Erythroblast (primary cell): ENCODE results near the gene ABTB1.
"Not testable (repeated sequence)": the region's sequence is repeated elsewhere in the genome, so short reads cannot be mapped to it uniquely, and the experiment has no call there.

Experiments used
- DNase-seq, 2 experiments: peaks; one replicate each; lab custom pipeline; 2025; lab: John Stamatoyannopoulos, UW
- GATA1 ChIP-seq: IDR thresholded peaks from 2 replicates; pipeline ENCODE4 v1.6.1; 2011; ENCODE audit warnings: low read depth, mild to moderate bottlenecking, control low read depth, low read length, moderate library complexity
- POLR2A ChIP-seq: IDR thresholded peaks from 2 replicates; pipeline ENCODE4 v1.6.1; 2011; ENCODE audit warnings: mild to moderate bottlenecking, low read length

The ABTB1 gene

DNA sequence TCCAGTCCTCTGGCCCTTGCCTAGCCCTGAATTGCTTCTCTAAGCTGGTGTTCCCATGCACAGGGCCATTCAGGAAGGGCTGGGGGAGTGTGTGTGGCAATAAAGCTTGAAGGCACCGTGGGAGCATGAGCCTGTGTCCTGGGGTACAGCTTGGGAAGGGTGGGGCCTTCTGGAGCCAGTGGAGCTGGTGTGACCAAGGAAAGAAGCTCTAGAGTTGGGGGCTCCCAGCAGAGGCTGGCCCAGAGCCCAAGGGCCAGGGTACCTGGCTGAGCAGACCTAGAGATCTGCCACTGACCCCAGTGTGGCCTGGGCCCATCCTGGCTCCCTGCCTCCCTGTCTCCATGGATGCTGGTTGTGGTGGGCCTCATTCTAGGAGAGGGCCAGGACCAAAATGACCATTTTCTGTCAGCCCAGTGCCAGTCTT, 8.1 kb downstream of the ABTB1 start:
- TF ChIP-seq GATA1 (no peak), POLR2A (no peak)
- DNase-seq = no peak

DNA sequence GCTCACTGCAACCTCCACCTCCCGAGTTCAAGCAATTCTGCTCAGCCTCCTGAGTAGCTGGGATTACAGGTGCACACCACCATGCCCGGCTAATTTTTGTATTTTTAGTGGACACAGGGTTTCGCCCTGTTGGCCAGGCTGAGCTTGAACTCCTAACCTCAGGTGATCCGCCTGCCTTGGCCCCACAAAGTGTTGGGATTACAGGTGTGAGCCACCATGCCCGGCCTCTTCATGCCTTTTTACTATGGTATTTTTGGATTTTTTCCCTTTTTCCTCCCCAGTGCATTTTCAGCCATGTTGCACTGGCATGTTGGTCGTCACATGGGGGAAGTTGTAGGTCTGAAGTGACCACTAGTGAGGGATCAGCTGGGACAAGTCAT, 9.4 kb downstream of the ABTB1 start:
- not testable (repeated sequence) for DNase-seq

DNA sequence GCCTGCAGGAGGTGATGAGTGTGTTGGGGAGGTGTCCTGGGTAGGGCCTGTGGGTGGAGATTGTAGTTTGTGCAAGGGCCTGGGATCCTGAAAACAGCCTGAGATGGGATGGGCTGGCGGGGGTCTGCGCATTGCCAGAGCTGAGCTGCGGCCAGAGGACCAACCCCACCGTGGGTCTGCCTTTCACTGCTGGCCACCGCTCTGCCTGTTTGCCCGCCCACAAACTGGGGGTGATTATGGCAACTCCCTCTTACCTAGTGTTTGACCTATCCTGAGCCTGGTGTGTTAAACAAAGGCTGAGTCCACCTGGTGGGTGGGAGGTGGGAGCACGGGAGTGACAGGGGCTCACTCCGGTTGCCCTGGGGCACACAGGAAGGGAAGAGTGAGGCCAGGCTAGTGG, 9.8 kb downstream of the ABTB1 start:
- no peak for DNase-seq
- TF ChIP-seq POLR2A (no peak), GATA1 (no peak)

DNA sequence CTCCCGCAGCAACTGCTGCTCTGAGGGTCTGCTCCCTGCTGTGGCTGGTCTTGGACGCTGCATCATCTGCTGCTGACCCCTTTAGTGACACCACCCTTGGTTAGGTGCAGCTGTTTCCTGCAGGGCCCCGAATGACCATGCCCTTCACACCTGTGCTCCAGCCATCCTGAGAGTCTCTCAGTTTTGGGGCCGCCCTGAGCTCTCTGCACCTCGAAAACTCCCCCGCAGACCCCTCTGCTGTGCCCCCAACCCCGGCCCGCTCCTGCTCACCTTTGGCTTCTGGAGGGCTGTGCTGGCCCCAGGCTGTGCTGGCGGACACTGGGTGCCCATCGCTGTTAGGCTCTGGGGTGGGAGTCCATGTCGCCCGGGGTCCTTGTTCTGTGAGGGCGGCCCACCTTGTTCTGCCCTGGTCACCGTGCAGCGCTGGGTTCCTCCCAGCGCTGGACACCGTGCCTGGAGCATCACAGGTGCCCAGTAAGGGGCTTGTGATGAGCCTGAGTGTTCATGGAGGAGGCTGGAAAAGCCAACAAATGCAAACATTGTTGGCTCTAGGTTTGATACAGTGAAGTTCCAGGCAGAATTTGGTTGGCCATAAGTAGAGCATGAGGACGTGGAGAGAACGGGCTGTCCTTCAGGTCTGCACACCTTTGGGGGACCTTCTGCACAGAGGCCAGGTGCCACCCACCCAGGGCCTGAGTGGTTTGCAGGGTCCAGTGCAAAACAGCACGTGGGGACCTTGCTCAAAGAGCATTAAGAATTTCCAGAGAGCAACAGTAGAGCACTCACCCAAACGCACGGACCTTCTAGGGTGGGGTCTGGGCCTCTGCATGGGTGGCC, 12.3 kb downstream of the ABTB1 start:
- DNase-seq = peak in 1 of 2 experiments; percentile 29
- TF ChIP-seq POLR2A (no peak), GATA1 (no peak)

DNA sequence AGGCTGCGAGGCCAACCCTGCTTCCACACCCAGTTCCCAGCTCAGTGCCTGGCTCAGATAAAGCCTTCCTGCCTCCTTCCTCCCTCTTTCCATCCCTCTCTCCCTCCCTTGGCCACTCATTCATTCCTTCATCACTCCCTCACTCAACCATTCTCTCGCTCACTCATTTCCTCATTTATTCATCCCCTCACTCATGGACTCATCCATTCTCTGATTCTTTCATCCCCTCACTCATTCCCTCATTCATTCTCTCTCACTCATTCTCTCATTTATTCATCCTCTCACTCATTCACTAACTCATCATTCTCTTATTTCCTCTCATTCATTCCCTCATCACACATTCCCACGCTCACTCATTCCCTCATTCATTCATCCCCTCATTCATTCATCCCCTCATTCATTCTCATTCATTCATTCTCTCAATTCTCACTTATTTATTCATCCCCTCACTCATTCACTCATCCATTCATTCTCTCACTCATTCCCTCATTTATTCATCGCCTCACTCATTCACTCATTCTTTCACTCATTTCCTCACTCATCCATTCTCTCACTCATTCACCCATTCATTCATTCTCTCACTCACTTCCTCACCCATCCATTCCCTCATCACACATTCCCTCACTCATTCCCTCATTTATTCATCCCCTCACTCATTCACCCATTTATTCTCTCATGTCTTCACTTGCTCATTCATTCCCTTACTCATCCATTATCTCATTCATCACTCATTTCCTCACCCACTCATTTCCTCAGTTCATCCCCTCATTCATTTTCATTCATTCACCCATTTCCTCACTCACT, 13.2 kb downstream of the ABTB1 start:
- TF ChIP-seq GATA1 (no peak), POLR2A (no peak)
- DNase-seq = peak in 1 of 2 experiments; percentile 45

DNA sequence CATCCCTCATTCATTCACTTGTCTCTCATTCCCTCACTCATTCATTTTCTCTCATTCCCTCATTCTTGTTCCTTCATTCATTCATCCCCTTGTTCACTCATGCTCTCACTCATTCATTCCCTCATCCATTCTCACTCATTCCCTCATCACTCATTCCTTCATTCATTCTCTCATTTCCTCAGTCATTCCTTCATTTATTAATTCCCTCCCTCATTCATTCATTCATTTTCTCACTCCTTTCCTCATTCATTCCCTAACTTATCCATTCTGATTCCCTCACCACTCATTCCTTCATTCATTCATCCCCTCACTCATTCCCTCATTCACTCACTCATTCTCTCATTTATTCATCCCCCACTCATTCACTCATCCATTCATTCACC, 13.8 kb downstream of the ABTB1 start:
- DNase-seq = no peak
- TF ChIP-seq GATA1 (no peak), POLR2A (no peak)

DNA sequence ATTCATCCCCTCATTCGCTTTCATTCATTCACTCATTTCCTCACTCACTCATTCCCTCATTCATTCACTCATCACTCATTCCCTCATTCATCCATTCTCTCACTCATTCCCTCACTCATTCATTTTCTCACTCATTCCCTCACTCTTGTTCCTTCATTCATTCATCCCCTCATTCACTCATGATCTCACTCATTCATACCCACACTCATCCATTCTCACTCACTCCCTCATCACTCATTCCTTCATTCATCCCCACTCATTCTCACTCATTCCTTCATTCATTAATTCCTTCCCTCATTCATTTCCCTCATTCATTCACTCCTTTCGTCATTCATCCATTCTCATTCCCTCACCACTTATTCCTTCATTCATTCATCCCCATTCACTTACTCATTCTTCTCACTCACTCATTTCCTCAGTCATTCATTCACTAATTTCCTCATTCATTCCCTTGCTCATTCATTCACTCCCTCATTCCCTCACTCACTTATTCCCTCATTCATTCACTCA, 14.5 kb downstream of the ABTB1 start:
- no peak for DNase-seq
- TF ChIP-seq GATA1 (no peak), POLR2A (no peak)

DNA sequence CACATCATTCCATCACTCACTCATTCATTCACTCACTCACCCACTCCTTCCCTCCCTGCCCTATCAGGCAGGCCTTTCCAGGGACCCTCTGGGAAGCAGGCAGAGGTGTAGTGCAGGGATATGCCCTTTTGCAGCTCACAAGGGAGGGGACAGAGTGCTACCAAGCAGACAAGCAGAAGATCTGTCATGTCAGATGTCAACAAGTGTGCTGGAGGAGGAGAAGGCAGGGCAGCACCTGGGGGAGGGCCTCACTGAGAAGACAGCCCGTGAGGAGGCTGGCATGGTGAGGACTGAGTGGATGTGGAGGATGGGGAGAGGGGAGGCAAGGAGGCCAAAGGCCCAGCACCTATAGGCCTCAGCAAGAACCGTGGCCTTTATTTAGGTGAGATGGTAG, 15.3 kb downstream of the ABTB1 start:
- DNase-seq = no peak
- TF ChIP-seq GATA1 = no peak
- TF ChIP-seq POLR2A = no peak

DNA sequence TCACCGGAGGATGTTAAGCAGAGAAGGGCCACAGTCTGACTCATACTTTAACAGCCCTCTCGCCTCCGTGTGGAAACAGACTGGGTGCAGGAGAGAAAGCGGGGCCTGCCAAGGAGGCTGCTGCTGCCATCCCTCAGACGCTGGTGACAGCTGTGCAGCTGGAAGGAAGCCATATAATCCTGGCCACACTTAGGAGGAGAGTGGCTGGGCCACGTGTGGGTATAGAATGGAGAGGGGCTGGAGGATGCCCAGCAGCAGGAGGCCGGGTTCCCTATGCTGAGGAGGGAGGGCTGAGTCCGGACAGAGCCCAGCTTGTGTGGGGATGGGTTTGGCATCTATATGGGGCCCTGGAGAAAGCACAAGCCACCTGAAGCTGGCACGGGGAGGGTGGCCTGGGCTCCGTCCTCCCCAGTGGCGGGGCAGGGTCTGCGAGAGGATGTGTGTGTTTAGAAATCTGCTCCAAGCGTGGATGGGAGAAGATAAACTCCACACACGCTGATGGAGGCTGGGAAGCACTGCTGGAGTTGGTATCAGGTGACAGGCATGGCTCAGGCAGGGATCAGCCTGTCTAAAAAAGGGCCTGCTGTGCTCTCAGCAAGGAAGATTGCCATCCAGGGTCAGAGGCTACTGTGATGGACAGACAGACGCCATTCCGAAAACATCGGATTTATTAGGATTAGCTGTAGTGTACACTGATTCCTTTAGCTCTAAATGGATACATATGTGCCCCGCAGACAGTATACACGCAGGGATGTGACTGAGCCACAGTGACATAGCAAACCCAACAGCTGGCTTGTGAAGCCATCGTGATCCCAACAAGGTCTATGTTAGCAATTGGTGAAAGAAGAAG, 15.9 kb downstream of the ABTB1 start:
- TF ChIP-seq POLR2A (no peak), GATA1 (no peak)
- DNase-seq = no peak

DNA sequence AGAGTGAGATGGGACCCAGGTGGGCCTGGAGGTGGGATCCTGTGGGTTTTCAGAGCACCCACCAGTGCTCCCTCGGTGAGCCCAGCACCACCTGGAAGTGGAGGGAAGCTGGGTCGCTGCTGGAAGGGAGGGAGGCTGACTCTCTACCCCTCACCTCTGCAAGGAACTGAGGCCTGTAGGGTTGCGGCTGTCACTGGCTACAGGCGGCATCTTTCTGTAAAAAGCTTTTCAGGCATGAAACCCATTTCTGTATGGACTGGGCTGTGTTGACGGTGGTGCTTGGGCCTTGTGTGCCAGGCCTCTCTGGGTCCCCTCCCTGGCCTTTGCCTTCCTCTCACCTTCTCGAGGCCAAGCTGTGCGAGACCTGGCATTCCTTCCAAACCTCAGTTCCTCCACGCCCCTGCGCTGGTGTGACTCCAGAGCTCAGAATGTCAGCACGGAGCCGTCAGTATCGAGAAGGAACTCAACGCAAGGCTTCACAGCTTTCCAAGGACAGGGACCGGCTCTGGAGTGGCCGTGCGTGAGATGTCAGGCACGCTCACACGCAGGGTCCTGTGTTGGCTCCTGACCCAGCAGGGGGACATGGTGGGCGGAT, 16.6 kb downstream of the ABTB1 start:
- no peak for TF ChIP-seq GATA1
- no peak for TF ChIP-seq POLR2A
- no peak for DNase-seq

DNA sequence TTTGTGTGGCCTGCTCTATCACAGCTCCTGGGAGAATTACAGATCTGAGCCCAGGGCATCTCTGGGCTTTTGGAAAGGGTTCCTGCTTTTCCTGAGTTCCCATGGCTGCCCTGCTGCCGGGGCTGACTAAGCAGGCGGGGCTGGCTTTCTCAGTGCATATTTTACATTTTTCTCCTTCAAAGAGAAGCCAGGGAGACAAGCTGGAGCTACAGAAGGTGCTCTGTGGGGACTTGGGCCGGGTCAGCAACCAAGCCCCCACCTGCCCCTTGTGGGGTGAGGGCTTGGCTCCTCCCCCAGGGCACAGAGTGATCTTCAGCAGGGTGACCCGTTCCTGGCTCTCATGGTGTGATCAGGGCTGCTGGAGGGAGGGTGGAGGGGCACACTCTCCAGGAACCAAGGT, 17.4 kb downstream of the ABTB1 start:
- no peak for TF ChIP-seq GATA1
- TF ChIP-seq POLR2A = no peak
- DNase-seq = no peak

DNA sequence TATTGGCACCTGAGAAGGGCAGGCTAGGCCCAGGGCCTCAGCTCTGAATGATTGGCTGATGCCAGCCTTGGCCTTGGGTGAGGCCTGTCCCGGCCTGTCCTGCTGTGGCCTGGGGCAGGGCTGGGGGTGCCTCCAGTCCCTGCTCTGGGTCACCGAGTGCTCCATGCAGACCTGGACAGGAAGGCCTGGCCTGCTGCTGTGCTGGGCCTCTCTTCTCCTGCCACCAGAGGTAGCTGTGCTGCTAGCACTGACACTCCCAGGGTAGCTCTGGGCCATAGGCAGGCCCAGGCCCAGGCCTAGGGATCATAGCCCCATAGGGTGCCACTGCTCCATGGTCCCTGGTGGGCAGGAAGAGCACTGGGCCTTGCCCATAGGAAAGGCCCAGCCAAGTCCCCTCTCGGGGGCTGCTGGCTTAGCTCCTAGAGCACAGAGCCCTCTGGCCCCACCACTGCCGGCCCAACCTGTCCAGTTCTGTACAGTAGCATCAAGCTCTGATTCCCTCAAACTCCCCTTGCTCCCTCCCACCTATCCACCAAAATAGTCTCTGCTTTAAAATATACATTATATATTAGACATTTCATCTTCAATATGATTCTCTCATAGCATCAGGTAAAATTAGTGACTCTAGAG, 18.2 kb downstream of the ABTB1 start:
- TF ChIP-seq GATA1 = no peak
- TF ChIP-seq POLR2A = no peak
- DNase-seq = peak; percentile 47

DNA sequence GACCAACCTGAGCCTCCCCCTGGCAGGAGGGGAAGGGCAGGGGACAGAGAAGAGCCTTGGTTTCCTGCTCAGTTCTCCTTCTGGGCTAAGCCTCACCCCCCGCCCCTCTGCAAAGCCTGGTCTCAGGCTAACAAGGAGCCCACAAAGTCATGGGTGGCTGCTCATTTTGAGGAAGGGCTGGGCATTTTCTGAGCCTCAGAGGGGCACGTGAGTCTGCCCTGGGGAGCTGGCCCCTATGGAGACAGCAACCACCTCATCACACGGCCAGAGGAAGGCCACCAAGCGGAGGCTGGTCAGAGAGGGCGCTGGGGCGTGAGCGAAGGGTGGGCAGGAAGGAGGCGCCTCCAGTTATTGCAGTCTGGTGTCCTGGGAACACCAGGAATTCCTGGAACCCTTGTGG, 18.7 kb downstream of the ABTB1 start:
- TF ChIP-seq GATA1 = no peak
- no peak for TF ChIP-seq POLR2A
- DNase-seq = no peak
